ENCODE measurements around the gene CDC42BPG.
"Not testable (repeated sequence)": the region's sequence is repeated elsewhere in the genome, so short reads cannot be mapped to it uniquely, and the experiment has no call there.

The CDC42BPG gene

GRCh38 chr11:64848214-64848825 lies 3.9 kb upstream of the CDC42BPG start:
- no peak for DNase-seq

GRCh38 chr11:64846998-64847666 lies 2.7 kb upstream of the CDC42BPG start:
- peak; percentile 93 for DNase-seq

GRCh38 chr11:64845776-64846129 lies 1.3 kb upstream of the CDC42BPG start:
- not testable (repeated sequence) for DNase-seq

- DNase-seq: no peak
Observed at GRCh38 chr11:64845129-64845775, 799 bp upstream of the CDC42BPG start.

GRCh38 chr11:64843686-64844329 lies 645 bp downstream of the CDC42BPG start:
- no peak for DNase-seq

- no peak for DNase-seq
Observed at GRCh38 chr11:64842851-64843685, 1.4 kb downstream of the CDC42BPG start.

- DNase-seq: no peak
Observed at GRCh38 chr11:64842366-64842759, 2.1 kb downstream of the CDC42BPG start.

- DNase-seq: no peak
Observed at GRCh38 chr11:64841592-64842365, 2.7 kb downstream of the CDC42BPG start.

GRCh38 chr11:64839887-64840782 lies 4.3 kb downstream of the CDC42BPG start:
- no peak for DNase-seq

- no peak for DNase-seq
Observed at GRCh38 chr11:64839335-64839734, 5.1 kb downstream of the CDC42BPG start.

- no peak for DNase-seq
Observed at GRCh38 chr11:64838600-64839334, 5.7 kb downstream of the CDC42BPG start.

GRCh38 chr11:64837887-64838351 lies 6.5 kb downstream of the CDC42BPG start:
- no peak for DNase-seq

- no peak for DNase-seq
Observed at GRCh38 chr11:64836448-64837072, 7.9 kb downstream of the CDC42BPG start.

- DNase-seq: no peak
Observed at GRCh38 chr11:64835616-64836447, 8.6 kb downstream of the CDC42BPG start.

GRCh38 chr11:64834723-64835615 lies 9.5 kb downstream of the CDC42BPG start:
- DNase-seq: no peak

GRCh38 chr11:64834031-64834722 lies 10.3 kb downstream of the CDC42BPG start:
- no peak for DNase-seq

- no peak for DNase-seq
Observed at GRCh38 chr11:64833509-64833908, 10.9 kb downstream of the CDC42BPG start.

All from left hindlimb (tissue), 1 donor.